HTERT RPE-1 (cell line): ENCODE data around the gene PRSS50.
"Not testable (repeated sequence)": the region's sequence is repeated elsewhere in the genome, so short reads cannot be mapped to it uniquely, and the experiment has no call there.

Experiments used
- in situ Hi-C: fragments of 300-500 bp; cut with MboI; formaldehyde crosslinking; loops from 4 replicates; pipeline ENCODE4 v1.14.3; 2020; ENCODE audit warnings: low sequenced_read_pairs

Gene PRSS50

DNA sequence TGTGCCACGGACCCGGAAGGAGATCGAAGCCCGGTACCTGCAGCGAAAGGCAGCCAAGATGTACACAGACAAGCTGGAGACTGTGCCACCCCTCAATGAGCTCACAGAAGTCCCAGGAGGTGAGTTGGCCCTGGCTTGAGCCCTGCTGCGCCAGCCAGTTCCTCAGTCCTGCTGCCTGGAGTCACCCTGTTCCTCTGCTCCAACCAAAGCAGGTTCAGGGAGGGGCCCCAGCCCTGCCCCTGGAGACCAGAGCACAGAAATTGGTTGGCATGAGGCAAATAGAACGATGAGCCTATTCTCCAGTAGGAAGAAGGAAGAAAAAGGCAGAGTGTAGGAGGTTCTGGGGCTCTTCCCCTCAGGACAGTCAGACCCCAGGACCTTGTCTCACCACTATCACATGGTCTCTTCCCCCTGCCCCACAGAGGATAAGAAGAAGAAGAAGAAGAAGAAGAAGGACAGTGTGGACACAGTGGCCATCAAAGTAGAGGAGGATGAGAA is 8.5 kb downstream of the PRSS50 start:
- in situ Hi-C loops = no loop called here

DNA sequence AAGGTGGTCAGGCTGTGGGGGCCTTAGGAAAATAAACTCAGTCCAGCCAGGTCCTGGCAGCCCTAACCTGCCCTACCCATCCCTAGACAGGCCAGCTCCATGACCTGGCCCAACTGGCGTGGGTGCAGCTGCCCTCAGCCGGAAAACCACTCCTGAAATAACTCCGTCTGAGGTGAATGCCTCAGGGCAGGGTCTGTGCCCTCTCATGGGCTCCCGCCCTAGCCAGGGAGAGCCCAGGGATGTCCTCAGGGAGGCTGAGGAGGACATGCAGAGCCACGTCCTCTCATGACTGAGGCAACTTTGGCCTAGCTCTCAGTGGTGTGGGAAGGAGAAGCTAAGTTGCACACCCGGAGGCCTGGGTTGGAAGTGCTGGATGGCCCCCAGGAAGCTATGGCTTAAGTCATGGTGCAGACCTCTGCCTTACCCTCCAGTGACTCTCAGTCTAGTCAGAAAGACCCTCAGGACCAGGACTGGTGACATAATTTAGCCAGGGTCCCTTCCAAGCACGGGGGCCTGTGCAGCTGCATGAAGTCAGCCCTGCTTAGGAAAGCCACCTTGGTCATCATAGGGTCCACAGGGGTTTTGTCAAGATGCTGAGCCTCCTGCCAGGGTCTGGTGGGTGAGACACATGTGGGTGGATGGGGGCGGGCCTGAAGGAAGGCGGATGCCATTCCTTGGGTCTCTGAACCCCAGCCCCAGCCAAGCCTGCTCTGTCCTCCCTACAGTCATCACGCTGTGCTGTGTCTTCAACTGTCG is 9.1 kb downstream of the PRSS50 start:
- in situ Hi-C loops = no loop called here

DNA sequence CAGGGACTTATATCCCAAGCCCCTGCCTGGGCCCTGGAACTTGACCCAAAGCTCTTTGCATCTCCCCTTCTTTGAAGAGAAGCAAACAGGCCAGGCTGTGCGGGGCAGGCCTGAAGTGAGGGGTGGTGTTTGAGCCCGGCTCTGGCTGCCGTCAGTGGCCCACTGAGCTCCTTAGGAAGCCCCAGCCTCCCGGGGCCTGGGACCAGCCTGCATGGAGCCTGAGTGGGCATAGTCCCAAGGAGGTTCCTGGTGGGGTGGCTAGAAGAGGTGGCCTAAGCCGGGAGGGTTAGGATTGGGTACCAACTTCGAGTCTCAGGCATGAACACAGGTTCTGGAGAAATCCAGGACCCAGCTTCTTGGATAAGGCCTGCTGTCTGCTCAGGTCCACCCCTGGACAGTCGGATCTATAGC is 10.1 kb downstream of the PRSS50 start:
- in situ Hi-C loops = no loop called here

DNA sequence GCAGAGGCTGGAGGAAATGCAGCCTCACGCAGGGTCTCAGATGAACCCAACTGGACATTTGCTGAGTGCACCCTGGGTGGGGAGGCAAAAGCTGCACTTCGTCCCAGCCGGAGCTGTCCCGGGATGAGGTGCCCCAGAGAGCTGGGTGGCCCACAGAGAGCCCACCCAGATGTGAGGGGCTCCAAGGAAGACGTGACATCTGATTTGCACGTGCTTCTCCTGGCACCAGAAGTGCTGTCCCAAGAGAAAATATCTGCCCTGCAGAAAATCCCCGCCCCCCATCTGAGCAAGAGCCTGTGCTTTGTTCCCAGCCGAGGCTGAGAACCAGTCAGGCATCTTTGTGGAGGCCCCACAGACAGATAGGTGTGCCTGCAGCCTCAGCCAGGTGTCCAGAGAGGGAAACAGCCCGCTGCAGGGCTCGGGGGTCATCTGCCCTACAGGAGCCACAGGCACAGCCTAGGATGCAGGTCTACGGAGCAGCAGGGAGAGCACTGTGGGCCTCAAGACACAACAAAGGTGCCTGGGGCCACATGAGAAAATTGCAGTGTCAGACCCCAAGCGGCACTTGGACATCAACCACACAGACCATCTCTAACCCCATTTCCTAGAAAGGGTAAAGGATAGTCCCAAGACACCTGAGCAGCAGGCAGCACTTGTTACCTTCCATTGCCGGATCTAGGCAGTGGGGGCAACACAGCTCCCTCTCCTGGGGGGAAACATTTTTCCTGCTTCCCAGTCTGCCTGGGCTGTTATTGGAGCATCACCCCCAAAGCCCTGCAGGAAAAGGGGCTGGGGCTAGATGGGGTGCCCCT is 10.7 kb downstream of the PRSS50 start:
- in situ Hi-C loops = no loop called here

DNA sequence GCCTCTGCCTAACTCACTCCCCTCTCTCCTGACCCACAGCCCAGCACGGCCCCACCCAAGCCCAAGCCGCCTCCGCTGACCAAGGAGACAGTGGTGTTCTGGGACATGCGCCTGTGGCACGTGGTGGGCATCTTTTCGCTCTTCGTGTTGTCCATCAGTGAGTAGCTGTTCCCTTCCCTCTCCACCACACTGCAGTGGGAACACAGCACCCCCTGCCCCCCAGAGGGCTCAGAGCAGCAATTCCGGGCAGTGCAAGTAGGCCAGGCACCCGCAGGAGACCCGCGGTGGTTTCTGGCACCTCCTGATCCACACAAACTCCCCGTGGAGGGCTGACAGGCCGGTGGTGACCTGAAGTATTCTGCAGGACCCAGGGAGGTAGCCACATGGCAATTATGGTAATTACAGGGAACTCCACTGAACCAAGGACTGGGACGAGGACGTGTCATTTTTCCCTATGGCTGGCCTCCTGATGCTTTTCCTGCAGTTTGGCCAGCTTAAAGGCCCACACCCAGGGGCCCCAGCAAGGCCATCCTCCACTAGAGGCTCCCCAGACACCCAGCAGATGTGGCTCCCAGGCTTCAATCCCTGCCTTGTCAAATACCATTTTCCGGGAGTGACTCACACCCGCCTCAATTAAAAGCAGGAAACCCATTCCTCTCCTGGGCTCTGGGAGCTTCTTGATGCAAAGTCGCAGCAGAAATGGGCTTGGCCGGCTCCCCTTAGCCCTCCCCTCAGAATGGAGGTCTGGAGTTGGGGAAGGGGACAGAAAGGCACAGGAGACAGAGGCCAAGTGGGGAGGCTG is 11.7 kb downstream of the PRSS50 start:
- in situ Hi-C loops = no loop called here

DNA sequence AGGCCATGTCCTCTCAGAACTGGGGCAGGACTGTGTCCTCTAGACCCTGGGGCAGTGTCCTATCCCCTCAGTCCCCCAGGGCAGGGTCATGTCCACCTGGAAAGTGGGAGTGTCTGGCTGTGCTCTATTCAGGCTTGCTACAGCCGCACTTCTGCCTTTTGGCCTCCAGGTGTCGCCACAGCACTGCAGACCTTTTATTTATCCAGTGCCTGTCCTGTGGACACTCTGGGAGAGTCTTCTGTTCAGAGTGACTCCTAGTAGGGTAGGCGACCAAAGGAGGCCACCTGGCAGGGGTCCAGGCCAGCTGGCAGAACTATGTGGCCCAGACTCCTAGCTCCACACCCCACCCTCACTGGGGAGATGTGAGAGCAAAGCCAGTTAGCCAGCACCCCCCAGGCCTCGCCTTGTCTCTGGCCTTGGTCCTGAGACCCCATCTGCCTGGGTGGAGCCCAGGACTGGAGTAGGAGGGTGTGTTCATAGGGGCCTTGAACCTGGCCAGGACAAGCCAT is 12.6 kb downstream of the PRSS50 start:
- in situ Hi-C loops = no loop called here

DNA sequence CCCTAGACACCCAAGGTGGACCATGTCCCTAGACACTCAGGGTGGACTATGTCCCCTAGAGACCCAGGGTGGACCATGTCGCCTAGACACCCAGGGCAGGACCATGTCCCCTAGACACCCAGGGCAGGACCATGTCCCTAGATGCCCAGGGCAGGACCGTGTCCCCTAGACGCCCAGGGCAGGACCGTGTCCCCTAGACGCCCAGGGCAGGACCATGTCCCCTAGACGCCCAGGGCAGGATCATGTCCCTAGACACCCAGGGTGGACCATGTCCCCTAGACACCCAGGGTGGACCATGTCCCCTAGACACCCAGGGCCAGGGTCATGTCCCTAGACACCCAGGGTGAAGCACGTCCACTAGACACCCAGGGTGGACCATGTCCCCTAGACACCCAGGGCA is 13.3 kb downstream of the PRSS50 start:
- in situ Hi-C loops = not testable (repeated sequence)

DNA sequence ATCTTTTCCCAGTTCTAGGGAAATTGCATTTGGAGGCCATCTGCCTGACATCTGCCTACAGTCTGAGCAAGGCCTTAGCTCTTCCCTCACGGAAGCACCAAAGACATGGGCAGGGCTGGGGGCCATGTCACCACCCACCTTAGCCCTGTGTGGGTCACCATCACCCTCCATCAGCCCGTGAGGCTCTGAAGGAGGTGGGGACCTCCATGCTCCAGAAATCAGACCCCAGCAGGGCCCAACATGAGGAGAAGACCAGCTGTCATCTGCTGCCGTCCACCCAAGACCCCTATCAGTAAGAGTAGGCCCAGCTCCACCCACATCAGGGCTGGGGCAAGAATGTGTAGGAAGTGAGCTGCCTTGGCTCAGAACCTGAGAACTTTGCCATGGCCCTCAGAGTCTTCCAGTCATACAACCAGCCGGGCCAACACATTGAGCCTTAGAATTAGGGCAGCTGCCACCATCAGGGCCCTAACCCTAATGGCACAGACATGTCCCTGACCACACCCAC is 14.6 kb downstream of the PRSS50 start:
- in situ Hi-C loops = no loop called here

DNA sequence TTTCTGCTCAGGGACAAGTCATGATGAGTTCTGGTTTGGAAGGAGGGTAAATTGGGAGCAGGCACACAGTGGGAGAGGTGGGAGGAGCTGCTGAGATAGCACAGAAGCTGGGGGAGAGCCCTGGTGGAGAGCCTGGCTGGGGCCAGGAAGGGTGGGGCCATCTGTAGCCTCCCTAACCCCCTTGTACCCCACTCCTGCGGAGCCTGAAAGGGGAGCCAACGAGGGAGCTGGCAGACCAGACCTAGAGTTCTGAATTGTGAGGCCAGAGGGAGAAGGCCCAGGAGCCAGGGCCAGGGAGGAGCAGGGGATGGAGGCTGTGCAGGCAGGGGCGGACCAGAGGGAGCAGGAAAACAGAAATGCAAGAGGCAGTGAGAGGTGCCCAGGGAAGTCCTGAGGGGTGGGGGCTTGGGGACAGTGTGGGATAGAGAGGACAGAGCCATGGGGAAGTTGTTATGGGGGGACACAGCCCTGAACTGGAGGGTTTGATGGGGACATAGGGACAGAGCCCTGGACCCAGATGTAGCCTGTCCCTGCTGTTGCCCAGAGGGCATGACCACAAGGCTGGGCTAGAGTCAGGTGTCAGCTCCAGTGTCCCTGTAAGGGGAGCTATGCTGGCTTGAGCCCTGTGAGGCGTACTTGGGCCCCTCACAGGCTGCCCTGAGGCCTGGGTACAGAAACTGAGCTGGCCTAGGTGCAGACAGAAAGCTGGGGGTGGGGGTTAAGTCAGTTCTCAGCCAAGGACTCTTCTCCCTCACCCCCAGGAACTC is 15.2 kb downstream of the PRSS50 start:
- in situ Hi-C loops = no loop called here

DNA sequence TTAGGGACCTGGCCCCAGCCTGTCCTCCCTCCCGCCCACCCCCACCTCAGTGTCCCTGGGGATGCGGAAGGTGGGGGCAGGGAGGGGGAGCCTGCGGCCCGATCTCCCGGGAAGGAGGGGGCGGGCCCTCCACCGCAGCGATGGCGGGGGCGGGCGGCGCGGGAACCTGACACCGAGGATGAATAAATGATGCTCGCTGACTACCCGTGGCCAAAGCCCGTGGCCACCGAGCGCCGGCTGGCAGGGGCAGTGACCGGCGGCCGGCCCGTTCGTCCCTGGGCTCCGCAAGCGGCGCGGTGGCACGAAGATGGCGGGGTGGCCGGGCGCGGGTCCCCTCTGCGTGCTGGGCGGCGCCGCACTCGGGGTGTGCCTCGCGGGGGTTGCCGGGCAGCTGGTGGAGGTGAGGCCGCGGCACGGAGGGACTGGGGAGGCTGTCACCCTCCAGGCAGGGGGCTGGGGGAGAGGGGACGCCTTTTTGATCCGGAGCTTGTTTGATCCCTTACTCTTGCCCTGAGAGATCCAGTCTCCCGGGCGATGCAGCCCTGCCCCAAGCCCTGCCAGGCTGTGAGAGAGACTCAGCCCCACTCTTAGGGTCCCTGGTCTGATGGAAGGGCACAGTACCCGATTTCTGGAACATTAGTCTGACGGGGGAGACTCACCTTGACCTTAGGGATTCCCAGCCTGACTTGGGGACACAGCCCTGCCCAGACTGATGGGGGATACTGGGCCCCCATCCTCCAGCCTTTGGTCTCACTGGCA is 16.3 kb downstream of the PRSS50 start, which contains the start of gene TMIE:
Gene TMIE (plus strand): TSS at position 212 of the 759 bp plus-strand sequence. CDS start 96 bp downstream, at position 308.
- in situ Hi-C loops = no loop called here

DNA sequence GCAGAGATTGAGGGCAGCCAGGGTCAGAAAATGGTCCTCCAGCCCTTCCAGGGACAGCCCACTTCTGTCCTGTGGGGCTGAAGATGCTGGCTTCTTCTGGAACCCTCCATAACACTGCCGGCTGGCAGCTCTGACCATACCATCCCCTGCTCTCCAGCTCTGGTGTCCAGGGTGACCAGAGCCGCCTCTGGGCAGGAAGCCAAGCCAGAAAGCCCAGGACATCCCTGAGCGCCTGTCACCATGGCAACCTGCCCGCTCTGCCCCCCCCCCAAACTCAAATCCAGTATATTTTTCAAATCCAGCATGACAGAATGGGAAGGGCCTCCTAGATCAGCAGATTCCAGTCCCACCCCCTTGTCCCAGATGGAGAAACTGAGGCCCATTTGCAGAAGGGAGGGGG is 16.9 kb downstream of the PRSS50 start:
- in situ Hi-C loops = no loop called here

DNA sequence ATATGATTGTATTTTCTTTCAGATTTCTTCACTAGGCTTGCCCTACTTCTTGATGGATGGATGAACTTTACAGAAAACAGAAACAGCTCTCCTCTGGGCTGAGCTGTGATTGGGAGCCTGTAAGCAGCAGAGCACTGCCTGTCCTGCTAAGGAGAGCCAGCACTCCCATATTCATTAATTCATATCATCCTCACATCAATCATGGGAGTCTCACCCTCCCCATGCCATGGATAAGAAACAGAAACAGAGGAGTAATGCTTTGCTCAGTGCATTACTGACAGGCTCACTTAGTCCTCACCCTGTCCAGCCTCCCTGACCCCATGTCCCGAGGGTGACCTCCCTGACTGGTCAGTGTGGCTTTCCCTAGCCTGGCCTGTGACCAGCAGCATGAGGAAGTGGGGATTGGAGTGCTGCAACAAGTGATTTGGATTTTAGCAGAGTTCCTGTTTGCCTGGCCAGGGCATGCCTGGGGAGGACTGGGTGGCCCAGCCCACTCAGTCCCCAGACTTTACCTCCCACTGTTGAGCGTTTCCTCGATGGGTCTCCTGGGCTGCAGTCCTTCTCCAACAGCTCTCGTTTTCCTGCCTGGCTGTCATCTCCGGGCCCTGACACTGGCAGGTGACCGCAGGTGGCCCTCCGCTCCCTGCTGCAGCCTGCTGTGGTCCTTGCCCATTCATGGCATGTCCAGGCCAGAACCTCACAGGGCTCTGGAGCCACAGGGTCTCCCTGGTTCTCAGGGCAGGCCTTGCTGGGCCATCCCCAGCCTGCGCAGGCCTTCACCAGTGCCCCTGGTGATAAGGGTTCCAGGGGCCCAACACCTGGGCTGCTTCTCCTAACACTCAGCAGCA is 17.8 kb downstream of the PRSS50 start:
- in situ Hi-C loops = no loop called here

DNA sequence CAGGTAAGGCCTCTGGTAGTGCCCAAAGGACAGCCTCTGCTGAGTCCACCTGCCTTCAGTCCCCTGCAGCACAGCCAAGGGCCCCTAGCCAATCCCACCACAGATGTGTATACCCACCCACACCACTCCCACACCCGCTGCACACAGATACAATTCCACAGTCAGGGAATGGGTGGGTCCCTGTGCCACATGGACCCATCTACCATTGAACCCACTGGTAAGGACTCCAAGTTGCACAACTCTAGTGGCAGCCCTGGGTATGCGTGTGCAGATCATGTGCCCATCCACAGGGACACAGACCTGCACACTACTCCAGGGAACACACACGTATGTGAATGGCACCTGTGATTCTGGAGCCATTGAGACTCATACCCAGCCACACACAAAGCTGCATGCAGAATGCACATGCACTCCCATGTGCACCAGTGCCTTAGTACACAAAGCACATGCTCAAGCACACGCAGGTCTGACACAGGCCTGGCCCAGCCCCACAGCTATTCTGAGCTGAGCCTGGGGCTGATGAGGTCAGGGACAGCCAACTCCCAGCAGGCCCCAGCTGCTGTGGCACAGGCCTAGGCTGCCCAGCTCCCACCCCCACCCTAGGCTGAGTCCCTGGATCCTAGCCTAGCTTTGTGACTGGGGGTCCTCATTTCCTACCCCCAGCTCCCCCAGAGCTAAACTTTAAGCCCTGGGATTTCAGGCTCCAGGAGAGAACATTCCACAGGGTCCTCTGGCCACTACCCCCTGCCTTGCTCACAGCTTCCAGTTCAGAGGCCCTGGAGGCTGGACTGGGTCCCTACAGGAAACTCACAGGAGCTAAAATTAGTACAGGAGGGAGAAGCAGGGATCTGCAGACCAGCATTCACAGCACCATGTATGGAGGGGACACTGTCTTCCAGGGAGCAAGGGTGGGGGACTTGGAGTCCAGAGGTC is 21.4 kb downstream of the PRSS50 start:
- in situ Hi-C loops = no loop called here

DNA sequence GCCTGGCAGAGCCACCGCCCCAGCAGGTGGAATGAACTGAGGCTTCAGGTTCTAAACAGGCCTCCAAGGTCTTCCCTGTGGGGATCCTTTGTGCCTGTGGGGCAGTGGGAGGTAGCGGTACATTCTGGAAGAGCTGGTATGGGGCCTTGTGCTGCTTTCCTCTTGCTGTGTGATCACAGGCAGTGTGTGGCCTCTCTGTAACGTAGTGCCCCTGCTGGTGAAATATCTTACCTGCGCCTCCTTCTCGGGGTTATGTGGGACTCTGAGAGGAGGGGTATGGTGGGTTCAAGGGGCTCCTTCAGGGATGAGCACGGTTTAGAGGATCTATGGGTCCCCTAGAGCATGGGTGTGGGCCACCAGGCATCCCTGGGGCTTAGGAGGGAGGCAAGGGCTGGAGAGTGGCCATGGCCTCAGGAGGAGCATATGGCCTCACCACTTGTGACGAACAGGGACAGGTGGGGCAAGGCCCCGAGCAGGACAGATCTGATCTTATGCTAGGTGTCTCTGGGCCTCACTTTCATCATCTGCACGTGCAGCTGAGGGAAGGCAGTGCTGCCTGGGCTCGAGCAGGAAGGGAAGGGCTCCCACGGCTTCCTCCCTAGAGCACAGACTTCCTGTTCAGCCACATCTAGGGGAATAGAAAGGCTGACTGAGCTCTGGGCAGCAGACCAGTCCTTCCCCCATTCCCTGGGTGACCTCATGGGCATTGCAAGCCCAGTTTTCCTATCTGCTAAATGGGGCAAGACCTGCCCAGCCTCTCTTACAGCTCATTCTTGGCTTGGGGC is 22.3 kb downstream of the PRSS50 start:
- in situ Hi-C loops = no loop called here

DNA sequence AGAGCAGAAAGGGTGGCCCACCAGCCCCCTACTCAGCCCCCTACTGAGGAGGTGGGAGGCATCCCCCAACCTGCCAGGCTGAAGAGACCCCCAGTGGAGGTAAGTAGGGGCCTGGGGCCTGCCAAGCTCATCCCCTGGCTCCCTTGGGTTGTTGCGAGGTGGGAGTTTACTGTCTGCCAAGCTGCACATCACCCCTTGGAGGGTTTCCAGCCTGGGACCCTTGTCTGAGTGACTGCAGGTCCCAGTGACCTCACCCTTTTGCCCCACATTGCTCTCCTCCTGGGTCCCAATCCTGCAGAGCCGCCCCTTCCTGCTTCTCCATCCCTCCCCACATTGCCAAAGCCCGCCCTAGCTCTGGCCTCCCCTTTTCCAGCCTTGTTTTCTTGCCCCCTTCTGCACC is 23.1 kb downstream of the PRSS50 start:
- in situ Hi-C loops = no loop called here

DNA sequence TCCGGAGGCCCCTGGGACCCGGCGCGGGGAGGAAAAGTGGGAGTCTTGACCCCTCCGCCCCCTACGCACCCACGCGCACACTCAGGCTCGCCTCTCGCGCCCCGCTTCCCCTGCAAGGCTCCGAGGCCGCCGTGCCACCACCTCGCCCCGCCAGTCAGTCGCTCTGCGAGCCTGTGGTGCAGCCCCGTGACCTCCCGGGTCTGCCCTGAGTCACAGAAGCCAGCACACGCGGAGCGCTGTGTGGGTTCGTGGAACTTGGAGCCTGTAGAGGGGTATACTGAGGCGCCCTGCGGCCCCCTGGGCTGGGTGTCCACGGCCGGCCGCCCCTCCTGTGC is 23.8 kb downstream of the PRSS50 start:
- in situ Hi-C loops = no loop called here
